HG03103 (cell line): ENCODE measurements around the gene ARID5B.

Experiments
- ATAC-seq: cut with Tn5 transposase; IDR thresholded peaks from one replicate; pipeline ENCODE4 v1.9.1; 2021; ENCODE audit warnings: low read depth; ENCODE audit not compliant: unreplicated experiment

Gene ARID5B

DNA sequence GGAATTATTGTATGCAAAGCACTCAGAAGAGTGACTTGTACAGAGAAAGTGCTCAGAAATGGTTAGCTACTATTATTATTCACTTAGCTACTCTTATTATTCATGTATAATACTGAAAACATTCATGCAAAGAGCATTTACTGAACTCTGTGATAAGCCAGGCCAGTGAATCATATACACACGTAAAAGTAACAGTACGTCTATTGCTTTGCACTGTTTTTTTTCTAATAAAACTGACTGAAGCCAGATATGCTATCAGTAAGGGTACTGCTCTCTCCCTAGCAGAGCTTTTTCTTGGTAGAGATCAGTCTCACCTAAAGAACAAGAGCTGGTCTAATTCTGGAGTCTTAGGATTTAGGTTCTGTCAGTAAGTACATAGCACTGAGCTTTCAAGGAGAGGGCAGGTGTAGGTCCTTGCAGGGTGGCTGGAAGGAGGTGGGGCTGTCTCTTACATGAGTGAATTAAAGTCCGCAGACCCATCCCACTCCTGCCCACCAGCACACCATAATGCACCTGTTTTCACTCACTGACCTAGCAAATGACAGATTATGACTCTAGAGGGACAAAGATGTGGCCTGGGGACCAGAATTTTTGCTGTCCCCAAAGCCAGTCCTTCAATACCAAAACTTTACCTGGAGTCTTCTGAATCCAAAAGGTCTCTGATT is 145.9 kb downstream of the ARID5B start:
- no peak for ATAC-seq

GRCh38 chr10:62047960-62048383 is 146.5 kb downstream of the ARID5B start:
- no peak for ATAC-seq

GRCh38 chr10:62048470-62048869 is 147.0 kb downstream of the ARID5B start:
- no peak for ATAC-seq

- ATAC-seq = no peak
Measured at GRCh38 chr10:62048919-62049623, 147.6 kb downstream of the ARID5B start.

DNA sequence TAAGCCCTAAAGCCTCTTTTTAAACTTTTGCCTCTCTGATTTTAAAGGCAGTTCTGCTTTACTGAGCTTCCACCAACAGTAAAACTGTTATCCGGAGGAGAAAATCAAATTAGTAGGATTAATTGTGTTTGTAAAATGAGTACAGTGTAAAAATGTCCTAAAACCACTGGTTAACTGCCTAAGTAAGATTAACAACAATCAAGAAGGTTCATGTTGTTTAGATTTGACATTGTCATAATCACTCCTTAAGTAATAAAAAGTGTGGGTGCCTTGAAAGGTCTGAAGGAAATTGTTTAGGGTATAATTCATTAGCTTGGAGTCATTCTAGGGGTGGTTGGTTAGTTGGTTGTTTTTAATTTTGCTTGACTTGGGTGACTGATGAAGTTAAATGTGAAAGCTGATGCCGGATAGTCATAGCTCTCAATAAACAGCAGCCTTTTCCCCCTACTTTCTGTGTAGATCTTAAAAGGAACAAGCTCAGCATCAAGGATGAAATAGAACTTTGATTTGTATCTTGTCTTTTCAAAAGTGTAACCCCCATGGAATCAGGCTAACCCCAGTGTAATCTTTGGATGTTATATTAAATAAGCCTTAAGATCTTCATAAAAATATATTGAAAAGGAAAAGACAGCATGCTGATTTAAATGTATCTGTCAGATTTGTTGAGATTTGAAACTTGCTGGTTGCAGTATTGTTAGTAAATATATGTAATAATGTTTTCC is 148.3 kb downstream of the ARID5B start:
- no peak for ATAC-seq

GRCh38 chr10:62050346-62050892 is 148.9 kb downstream of the ARID5B start:
- no peak for ATAC-seq

- peak; percentile 40 for ATAC-seq
Measured at GRCh38 chr10:62050893-62051433, 149.5 kb downstream of the ARID5B start.

GRCh38 chr10:62052276-62052675 is 150.8 kb downstream of the ARID5B start:
- no peak for ATAC-seq

DNA sequence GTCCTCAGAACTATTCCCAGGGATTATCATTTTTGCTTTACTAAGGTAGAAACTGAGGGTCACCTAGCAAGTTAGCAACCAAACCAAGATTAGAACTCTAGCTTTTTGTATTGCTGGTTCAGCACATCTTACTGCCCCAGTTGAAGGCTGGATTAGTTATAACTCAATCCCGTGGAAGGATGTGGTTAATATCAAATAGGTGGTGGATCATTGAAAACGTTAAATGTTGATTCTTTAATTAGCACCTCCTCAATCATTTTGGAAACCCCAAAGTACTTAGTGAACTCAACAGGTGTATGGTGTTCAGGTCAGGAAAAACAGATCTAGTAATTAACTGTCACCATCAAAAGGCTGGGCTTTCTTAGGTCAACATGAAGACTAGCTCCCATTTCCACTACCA is 152.4 kb downstream of the ARID5B start:
- ATAC-seq = no peak

DNA sequence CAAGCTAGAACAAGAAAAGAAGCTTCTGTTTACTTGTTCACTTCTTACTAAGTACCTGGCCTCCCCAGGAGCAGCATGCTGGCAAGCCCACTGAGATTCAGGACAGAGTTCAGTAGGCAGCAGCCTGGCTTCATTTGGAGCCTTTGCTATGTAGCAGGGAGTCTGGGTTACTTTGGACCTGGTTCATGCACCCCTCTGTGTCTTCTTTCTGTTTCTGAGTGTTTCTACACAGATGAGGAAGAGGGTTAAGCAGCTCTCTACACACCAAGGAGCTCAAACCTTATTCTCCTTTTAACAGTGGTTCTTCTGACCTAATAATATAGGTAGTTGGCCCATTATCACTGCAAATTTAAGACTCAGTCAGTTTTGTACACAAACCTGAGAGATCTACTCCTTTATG is 152.9 kb downstream of the ARID5B start:
- no peak for ATAC-seq

DNA sequence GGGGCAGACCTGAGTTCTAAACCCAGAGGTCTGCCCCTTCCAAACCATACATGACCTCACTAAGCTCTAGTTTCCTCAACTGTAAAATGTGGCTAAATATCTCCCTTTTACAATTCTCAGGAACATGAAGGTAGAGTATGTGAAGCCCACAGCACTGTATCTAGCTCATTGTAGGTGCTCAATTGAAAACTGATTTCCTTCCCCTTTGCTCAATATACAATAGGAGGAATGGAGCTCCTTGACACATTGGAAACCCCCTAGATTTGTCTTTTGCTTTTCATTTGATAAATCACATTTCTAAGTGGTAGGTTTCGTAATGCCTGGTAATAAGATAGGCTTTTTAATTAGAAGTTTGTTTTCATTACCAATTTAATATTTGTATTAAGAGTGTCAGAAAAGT is 153.3 kb downstream of the ARID5B start:
- ATAC-seq = no peak

- no peak for ATAC-seq
Measured at GRCh38 chr10:62056219-62056618, 154.7 kb downstream of the ARID5B start.

GRCh38 chr10:62056698-62057097 is 155.2 kb downstream of the ARID5B start:
- ATAC-seq = no peak

DNA sequence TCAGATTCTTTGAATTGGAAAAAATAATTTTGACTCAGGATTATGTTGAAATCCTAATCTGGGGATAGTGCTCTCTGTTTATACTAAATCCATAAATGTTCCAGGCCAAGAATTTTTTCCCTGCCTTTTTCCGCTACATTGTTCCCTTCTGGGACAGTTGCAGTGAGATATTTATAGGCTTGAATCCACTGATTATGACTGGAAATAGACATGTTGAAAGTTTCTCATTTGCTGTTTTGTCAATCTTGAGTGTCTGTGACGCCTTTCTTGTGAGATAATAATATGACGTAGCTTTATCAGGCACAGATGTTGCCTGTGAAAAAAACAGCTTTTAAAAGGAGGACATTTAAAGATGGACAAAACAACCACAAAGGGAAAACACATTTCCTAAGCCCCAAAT is 155.9 kb downstream of the ARID5B start:
- ATAC-seq = no peak

GRCh38 chr10:62057850-62058249 is 156.4 kb downstream of the ARID5B start:
- ATAC-seq = no peak

GRCh38 chr10:62058476-62058875 is 157.0 kb downstream of the ARID5B start:
- no peak for ATAC-seq

DNA sequence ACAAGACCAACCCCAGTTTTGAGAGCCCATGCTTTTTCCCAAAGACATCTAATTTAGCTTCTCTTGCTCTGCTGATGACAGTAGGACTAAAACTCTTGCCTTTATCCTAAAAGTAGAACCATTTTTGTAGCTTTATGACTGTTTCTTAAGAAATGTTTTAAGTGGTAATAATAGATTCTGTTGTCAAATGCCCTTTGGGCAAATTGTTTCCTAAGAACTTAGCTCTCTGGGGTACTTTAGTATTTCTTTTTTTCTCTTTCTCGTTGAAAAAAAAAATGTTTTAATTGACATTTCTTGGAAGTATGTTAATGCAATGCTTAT is 157.4 kb downstream of the ARID5B start:
- ATAC-seq = no peak

DNA sequence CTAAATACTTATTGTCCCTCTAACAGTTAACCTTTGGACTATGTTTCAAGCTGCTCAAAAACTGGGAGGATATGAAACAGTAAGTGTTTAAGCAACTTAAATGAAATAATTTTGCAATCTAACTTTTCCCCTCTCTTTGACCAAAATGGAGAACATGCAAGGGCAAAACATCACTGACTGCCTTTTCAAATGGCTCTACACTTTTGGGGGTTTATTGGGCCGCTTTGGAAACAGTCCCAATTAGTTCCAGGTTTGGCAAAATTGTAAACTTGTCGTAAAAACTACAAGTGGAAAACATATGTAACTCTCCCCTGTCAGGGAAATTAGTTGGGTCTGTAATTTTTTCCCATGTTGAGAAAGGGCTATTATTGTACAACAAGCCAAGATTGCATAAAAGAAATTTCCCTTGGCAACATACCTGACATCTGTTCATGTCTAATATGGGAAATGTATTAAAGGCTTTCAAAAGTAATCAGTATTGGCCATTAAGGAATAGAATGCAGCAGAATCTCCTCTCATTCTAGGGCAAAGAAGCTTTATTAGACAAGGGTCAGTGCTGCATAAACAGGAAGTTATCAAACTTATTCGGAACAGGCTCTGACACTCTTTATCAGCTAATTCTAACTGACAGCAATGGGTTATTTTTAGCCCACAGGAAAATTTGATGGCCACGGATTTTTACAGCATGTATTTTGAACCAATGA is 157.9 kb downstream of the ARID5B start:
- no peak for ATAC-seq

- ATAC-seq = no peak
Measured at GRCh38 chr10:62062028-62062427, 160.5 kb downstream of the ARID5B start.

DNA sequence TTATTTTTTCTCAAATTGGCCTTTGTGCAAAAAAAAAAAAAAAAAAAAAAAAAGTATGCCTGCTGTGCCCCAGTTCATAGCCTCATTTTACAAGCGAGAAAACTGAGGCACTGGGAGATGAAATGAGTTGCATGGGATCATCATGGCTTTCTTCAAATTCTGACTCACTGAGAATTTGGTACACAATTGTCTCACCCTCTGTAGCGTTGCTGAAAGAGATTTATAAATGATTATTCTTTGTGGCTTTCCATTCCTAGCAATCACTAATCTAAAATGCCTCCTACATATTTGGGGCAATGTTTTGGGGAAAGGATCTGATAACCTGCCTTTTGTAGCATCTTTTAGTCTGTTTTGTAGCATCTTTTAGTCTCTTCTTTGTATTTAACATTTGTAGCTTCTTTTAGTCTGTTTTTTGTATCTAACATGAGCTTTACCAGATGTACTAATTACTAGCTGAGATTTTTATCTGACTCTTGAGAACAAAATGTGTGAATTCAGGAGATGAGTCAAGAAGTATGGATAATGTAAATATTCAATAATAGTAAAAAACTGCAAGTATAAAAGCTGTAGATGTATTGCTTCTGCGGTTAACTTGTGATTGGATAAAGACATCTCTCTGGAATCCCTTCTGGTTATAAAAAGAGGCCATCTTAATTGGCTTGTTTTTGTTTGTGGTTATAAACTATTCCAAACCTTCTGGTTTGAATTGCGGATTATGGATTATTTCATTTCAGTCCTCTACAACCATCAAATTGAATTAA is 161.4 kb downstream of the ARID5B start:
- no peak for ATAC-seq
